Activated CD8-positive, alpha-beta memory T cell treated with anti-CD3 and anti-CD28 coated beads, Interleukin-2, amount 50 U/mL, for 24 hours (primary cell): ENCODE data around the gene XPC.

ENCODE experiments used
- DNase-seq: peaks from one replicate; pipeline ENCODE4 v3.0.0-alpha.2; 2020; ENCODE audit errors: extremely low read depth

The XPC gene

DNA sequence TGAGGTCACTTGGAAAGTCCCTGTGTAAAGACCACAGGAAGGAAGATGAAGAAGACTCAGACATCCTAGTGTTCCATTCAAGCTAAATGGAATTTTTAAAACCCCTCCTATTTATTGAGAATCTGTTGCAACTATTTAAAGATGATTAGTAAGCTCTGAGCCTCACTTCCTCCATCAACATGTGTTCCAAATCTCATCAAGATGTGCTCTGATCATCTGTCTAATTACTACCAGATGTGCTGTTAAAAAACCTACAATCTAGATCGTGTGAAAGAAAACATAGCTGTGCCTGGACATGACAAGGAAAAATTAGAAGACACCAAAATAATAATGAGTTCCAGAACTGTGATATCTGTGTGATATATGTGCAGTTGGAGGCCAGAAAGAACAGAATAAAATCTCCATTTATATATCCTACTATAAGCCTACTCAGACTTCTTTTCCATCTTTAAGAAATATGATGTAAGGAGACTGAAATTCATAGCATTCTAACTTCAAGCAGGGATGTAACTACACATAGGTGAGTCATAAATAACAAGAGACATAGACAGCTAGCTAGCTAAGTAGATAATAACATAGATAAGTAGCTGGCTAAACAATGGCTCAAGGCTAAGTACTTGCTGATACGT, 7.8 kb downstream of the XPC start:
- DNase-seq = no peak

DNA sequence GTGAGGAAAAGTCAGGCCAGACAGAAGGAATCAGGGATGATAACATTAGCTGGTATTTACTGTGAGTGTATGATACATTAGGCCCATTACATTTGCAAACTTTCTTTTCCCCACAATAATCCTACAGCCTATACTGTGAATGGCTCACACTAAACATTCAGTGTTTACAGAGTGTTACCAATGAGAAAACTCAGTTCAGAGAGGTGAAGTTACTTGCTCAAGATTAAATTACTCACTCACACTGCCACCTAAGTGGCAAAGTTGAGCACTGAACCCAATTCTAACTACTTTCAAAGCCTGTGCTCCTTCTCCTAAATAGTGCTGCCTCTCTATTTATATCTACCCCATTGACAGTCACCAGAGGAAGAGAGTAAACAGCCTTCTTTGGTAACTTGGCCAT, 8.5 kb downstream of the XPC start:
- no peak for DNase-seq

DNA sequence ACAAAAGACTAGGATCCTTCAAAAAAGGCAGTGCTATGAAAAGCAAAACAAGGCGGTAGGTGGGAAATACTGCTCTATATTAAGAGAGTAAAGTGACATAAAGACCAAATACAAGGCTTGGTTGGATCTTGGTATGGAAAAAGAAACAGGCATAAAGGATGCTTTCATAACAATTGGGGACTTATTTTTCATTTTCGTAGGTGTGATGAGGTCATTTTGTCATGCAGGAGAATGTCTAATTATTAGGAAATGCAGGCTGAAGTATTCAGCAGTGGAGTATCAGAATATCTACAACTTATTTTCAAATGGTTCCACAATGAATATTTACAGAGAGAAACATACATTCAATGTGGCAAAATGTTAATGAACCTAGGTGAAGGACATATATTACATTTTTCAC, 9.0 kb downstream of the XPC start:
- no peak for DNase-seq

DNA sequence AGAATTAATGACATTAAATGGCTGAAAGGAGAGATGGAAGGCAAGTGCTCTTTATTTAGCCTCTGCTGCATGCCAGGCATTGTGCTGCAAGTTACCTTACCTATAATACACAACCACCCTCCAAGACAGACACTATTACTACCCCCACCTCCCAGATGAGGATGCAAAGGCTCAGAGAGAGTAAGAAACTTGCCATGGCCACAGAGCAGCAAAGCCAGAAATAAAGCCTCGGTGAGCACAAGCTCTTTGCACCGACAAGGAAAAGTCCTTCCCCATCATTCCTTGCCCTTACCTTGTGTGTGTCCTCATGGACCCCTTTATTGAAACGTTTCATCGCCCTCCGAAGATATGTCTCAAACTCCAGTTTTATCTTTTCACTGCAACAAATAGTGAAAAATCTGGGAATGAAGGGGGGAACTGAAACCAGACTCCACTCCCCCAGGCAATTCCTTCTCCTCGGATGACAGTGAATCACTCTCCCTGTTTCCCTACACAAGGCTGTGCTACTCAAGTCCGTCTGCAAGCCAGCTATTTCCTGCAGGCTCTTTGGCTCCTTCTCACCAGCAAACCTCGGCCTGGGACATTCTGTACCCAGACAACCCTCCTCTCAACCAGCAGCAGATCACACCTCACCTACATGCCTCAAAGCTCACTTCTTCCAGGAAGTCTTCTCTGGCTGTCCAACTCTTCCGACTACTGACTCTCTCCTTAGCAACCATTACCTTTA, 11.4 kb downstream of the XPC start:
- DNase-seq = no peak

DNA sequence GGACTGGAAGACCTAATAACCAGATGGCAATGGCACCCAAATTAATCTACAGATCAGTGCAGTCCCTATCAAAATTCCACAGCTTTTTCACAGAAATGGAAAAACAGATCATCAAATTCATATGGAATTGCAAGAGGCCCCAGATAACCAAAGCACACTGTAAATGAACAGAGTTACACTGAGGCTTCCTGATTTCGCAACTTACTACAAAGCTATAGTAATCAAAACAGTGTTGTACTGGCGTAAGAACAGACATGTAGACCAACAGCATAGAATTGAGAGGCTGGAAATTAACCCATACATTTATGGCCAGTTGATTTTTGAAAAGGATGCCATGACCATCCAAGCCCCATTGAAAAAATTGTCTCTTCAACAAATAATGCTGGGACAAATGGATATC, 16.2 kb downstream of the XPC start:
- no peak for DNase-seq

DNA sequence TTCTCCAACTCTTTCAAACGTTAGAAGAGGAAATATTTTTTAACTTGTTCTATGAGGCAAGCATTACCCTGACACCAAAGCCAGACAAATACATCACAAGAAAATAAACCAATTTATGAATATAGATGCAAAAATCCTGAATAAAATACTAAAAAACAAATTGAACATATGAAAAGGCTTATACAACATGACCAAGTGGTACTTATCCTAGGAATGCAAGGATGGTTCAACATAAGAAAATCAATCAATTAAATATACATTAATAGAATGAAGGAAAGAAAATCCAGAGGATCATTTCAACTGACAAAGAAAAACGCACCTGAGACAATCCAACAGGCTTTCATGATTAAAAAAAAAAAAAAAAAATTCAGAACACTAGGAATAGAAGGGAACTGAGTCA, 17.1 kb downstream of the XPC start:
- no peak for DNase-seq

DNA sequence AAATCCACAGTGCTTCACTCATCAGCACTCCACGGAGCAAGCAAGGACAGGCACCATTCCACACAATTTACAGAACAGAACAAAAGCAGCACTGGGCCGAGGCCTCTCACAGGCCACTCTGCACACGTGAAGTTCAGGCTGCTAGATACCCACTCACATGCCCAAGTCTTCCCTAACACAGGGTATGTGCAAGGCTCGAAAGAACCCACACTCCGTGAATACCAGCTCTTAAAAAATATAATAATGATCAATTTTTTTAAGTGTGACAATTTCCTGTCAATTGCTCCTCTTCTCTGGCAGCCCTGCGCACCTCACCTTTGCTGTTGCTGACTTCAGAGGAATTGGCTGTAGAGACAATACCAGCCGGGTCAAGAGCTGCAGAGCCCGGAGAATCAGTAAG, 19.0 kb downstream of the XPC start:
- no peak for DNase-seq

DNA sequence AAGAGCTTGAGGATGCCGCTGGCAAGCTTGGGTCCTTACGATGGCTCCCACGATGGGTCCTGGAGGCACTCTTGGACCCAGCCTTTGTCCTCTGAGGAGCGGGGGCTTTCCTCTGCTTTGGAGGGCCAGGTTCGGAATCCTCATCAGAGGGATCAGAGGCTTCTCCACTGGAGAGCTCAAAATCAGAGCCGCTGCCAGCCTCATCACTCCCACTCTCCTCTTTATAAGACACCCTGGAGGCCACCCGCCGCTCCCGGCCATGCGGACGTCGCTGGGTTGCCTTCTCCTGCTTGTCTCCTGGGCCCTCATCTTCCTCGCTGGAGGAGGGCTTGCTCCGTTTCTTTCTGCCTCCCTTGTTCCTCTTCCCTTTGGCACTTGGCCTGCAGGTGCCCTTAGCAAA, 20.0 kb downstream of the XPC start:
- DNase-seq = no peak

DNA sequence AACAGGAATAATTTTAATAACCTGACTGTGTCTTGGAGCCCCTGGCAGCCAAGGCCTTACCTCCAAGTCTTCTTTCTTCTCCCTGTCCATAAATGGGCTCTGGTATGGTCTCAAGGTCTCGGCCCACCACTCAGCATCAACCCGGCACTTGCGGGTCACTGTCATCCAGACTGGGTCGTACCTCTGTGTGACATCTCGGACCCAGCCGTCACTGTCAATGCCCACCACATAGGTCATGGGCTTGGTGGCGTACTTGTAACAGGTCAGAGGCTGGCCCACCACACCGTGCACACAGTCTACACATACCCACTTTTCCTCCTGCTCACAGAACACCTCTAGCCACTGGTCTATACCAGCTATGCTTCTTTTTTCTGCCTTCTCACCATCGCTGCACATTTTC, 20.4 kb downstream of the XPC start:
- no peak for DNase-seq

DNA sequence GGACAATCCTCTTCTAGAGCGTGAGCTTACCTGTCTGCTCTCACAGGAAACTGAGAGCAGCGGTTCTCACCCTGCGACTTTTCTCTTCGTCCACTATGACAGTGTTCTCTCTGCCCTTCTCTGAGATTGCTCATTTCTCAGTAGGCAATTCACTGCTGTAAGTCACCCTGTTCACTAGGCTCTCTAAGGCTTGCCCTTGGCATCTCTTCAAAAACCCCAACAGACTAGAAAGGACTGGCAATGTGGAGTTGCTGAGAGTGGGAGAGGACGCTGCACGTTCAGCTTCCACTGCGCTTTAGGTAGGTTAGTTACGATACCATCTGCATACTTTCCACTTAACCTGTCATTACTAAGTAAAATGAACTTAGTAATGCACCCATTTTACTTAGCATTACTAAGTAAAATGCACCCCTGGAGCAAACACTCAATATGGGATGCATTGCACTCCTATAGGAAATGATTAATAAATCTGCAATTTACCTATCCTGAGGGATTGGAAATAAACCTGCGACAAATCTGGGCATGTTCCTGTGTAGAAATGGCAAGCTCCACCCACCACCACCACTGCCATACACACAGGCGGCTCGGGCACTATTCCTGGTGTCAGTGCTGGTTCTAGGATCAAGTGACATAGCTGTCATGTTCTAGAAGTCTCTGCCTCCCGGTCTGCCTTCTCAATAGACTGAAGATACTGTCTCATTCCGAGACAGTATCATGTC, 21.4 kb downstream of the XPC start:
- no peak for DNase-seq

DNA sequence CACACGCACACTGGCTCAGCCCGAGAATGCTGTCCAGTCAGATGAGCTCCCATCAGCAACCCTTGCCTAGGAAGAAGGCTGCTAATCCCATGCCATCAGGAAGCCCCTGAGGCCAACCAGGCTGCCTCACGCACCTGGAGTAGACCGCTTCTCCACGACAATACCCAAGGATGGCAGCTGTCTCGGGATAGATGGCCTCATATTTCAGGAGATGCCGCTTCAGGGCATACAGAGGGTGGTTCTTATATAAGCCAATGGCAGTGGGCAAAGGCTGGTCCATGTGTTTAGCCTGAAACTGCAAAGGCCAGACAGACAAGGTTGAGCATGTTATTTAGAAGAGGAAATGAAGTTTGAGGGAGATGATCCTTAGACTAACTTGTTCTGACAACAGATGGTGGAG, 22.2 kb downstream of the XPC start:
- no peak for DNase-seq

DNA sequence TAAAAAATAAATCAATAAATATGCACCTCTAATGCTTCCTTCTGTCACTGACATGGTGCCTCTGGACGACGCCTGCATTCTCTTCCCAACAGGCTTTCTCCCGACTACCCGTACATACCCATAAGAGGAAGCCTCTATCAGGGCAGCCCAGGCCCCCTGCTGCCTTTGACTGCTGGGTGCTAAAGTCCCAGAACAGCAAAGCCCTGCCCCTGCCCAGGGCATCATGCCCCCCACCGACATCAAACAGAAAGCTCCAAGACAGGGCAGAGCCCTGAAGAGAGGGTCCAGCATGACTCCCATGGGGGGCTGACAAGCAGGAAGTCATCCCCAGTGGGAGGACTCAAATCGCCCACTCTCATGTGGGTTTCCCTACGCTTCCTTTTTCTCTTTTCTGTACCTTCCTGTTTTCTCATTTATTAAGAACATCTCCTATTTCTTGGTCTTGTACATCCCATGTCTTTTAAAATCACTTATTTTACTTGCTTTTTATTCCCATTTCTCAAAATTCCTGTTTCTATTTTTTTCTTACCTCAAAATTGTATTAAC, 23.4 kb downstream of the XPC start:
- no peak for DNase-seq

DNA sequence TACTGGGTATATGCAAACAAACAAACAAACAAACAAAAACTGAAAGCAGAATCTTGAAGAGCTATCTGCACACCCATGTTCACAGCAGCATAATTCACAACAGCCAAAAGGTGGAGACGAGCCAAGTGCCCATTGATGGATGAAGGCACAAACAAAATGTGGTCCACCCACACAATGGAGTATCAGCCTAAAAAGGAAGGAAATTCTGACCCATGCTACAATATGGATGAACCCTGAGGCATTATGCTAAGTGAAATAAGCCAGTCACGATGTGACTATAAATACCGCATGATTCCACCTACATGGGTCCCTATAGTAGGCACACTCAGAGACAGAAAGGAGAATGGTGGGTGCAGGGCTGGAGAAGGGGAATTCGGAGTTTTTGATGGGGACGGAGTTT, 24.1 kb downstream of the XPC start:
- DNase-seq = no peak

DNA sequence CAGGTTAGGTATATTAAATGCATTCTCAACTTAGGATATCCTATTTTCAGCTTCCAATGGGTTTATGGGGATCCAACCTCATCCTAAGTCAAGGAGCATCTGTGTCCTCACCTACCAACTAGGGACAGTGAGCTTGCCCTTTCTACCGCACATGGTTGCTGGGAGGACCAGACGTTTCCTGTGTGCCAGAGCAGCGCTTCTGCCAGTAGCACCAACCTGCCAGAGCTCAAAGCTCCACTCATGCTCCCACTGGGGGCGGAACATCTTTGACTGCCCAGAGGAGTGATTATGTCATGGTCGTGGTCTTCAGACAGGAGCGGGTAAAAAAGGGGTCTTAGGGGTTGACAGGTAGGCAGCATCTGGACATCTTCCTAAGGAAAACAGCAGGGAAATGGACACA, 24.7 kb downstream of the XPC start:
- no peak for DNase-seq

DNA sequence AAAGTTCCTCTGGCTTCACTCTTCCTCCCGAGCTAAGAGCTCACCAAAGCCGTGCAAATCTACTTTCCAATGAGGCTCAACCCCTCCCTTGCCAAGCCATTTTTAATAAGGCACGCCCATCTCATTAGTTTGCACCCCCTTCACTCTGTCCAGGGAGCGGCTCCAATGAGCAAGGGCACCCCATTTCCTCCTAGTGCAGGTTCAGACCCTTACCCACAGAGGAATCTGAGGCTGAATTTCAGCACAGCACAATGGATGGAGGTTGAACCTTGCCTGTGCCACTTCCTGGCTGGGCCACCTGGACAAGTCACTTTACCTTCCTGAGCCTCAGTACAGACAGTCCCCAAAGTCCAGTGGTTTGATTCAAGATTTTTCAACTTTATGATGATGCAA, 25.4 kb downstream of the XPC start:
- DNase-seq = no peak

DNA sequence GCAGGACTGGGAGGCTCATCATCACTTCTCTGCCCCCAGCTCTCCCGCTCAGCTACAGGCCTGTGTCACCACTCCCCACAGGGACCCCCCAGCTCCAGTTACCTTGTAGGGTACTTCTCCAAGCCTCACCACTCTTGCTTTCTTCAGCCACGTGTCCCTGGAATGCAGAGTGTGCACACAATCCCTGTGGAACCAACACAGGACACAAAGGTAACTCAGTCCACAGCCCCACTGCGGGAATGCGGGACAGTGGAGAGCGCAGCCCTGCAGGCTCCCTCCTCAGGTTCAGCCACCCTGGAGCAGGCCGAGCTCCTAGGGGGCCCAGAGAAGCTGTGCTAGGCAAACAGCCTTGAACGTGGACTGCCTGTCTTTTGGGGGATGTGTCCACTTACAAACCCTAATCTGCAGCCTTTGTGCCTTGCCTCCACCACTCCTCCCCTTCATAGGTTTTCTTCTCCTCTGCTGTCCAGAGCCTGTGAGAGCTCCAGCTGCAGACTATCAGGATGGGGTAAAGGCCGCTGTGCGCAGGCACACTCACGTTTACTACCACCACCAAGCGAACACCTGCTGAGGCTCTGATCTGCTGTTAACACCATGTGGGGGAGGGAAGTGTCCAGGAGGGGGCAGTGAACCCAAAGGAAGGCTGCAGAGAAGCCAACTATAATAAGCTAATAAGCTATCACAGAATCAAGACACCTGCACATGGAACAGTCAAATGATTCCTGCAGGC, 26.0 kb downstream of the XPC start:
- no peak for DNase-seq

DNA sequence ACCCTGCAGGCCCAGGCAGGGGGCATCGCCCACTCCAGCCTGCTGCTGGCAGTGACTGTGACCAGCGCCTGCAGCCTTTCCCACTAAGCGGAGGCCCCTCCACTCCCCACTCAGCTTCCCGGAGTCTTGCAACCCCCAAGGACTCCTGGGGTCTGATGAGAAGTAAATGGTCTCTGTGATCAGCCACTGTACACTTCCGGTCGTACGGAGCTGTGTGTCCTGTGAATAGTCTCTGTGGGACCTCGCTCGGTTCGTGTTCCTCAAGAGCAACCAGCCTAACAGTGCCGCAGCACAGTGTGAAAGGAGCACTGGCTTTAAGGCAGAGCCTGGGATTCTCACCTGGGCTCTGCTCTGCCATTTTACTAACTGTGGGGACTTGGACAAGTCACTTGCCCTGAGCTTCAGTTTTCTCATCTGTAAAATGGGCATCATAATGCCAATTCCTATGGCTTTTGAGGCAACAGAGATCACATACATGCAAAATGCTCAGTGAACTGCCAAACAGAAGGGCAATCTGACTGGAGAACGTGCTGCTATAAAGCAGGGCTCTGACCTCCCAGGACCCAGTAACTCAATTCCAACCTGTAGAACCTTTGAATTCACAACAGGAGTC, 26.8 kb downstream of the XPC start:
- no peak for DNase-seq

DNA sequence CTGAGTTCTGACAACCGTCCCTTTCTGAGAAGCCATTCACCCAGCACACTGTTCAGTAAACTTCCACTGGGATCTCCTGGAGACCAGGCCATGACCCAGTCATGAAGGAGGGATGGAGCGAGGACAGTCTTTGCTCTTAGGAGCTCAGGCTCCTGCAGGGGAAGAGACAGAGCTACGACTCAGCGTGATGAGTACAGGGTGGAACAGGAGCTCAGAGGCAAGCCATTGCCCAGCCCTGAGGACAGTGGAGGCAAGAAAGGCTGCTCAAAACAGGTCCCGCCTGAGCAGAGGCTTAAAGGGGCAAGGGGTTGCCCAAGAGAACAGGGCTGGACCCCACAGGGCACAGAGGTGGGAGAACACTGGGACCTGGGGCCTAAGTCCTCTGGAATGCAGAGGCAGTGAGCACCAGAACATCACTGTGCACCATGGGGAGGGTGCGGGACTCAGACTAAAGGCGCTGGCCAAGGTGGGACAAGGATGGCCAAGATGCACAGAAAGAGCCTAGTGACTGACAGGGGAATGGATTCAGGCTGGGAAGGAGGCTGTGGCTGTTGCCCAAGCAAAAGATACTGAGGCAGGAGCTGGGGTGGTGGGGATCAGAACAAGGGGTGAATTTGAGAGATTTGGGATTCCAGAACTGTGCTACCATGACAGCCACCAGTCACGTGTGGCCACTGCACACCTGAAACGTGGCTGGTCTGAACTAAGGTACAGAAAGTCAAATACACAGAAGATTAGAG, 27.7 kb downstream of the XPC start:
- DNase-seq = no peak

DNA sequence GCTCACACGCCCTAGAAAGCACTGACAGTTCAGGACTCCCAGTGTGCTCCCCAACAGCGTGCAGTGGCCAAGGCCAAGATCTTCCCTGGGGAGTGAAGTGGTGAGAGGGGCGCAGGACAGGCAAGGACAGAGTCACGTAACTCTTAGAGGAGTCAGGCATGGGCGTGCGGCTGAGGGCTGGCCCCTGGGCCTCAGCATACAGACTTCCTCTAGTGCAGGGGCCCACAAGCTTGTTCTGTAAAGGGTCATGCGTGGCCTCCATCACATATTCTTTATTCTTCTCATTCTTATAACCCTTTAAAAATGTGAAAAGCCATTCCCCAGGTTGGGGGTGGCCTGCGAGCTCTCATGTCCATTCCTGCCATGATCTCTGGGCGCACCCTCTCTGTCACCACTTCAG, 28.3 kb downstream of the XPC start:
- no peak for DNase-seq

DNA sequence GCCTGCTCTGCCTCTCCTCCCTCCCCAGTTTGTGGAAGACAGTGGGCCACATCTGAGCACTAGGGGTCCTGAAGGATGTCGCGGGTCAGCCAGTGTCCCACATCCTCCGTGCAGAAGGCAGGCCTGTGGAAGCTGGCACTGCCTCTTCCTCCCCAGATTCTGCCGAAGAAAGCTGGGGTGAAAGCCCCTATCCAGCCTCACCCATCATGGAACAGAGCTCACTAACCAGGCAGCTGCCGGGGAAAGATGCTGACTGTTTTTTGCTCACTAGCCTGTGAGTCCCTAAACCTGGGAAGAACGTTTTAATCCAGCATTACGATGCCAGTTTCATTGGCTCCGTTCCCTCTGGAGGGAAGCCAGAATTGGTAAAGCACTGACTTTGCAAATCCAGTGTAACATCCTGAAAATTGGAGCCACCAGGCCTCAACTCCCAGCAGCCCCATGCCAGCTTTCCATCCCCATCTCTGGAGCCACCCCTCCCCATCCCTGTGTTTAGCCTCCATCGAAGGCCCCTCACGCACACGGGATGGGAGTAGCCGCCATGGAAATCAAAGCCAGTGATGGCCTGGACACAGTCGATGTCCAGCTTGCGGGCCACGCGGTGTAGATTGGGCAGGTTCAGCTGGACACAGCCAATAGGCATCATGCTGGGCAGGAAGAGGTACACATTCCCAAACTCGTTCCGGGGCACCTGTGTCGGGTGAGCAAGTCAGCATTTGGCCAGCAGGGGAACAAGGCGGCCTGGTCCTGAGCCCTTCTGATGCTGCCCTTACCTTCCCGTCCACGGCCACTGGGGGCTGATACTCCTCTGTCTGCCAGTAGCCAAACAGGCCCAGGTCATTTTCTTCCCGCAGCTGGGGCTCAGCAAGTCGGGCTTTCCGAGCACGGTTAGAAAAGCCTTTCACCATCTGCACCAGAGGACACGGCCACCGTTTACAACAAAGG, 30.1 kb downstream of the XPC start:
- no peak for DNase-seq
